Astrocyte of the spinal cord (primary cell): Measurements from ENCODE around the gene ZDHHC1.

Experiments used
- DNase-seq: peaks from one replicate; pipeline ENCODE4 v3.0.0; 2011; ENCODE audit warnings: low read depth, low spot score
- H3K4me3 ChIP-seq: 2 replicates; pipeline ENCODE4 v1.5.1; 2011; ENCODE audit warnings: low read depth, mild to moderate bottlenecking, low read length, moderate library complexity
- CTCF ChIP-seq: IDR thresholded peaks from 2 replicates; pipeline ENCODE4 v1.5.1; 2012; ENCODE audit warnings: low read depth, mild to moderate bottlenecking, low read length, inconsistent platforms
- in situ Hi-C: cut with HindIII; loops from 2 replicates; pipeline ENCODE4 v1.10.0; 2017; ENCODE audit warnings: low sequenced_read_pairs

ZDHHC1 gene

DNA sequence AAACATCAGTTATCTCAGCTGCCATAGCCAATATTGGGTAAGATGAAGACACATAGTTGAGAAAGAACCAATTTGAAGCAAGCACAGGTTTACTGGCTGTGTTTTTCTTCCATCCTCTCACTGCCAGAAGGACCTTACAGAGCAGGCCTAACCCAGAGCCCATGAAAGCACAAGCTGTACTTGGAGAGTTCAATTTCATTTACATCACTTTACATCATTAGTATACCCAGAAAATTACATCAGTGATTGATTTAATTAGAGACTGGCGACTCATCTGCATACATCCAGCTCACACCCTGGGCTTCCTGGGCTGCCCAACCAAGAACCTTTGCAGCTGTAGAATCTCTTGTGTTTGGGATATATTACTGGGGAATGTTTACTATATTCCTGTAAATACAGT is 66.0 kb downstream of the ZDHHC1 start:
- DNase-seq = no peak
- TF ChIP-seq CTCF = no peak
- in situ Hi-C loops = no loop called here
- no peak overlapping the region for H3K4me3 ChIP-seq

GRCh38 chr16:67349172-67349571 is 67.1 kb downstream of the ZDHHC1 start:
- peak; percentile 41 for TF ChIP-seq CTCF
- DNase-seq = peak; percentile 32
- in situ Hi-C loops = no loop called here
- no peak overlapping the region for H3K4me3 ChIP-seq

- in situ Hi-C loops = no loop called here
- H3K4me3 ChIP-seq = no peak overlapping the region
- no peak for DNase-seq
- no peak for TF ChIP-seq CTCF
Measured at GRCh38 chr16:67346341-67346740, 69.9 kb downstream of the ZDHHC1 start.

DNA sequence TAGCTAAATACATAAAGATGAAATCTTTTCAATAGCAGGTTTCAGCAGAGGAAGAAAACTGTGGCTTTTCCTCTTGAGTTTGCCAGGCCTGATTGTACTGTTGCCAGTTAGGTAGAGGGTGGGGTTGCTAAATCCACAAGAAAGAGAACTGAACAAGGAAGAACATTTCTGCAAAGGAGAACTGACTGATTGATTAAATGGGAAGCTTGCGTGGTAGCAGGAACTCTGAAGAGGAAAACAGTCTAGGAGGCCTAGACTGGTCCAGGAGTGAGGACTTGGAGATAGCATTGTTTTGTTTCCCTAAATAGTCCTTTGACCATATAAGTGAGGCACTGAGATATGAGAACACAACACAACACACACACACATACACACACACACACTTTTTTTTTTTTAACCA is 70.9 kb downstream of the ZDHHC1 start:
- TF ChIP-seq CTCF = no peak
- DNase-seq = no peak
- no peak overlapping the region for H3K4me3 ChIP-seq
- in situ Hi-C loops = no loop called here
